Muscle of back (tissue), 11 donors: Measurements from ENCODE around the gene AGTR1. TPM values are rescaled to one million over a fixed set of nuclear protein-coding genes. Genes with fewer than 3 reads are reported as not detected.
"Not testable (repeated sequence)": the region's sequence is repeated elsewhere in the genome, so short reads cannot be mapped to it uniquely, and the experiment has no call there.

Experiments used
- DNase-seq, 3 donors: peaks; one replicate each; pipeline versions ENCODE4 v3.0.0 to v3.0.0-alpha.2; 2013
- polyA plus RNA-seq, 10 donors: library from polyadenylated mRNA; unstranded; fragments of 120-200 nt; gene quantifications; one replicate each; pipeline ENCODE4 v1.2.1, GENCODE V29; 2013; ENCODE audit not compliant: insufficient read length in 10 of 10

The AGTR1 gene
- polyA plus RNA-seq, 10 donors: 20.0 to 40.9 (median 30.8) TPM

GRCh38 chr3:148757238-148758215 is 59.8 kb downstream of the AGTR1 start:
- DNase-seq: peak in 2 of 3 donors; percentile 48 to 56

GRCh38 chr3:148758303-148758884 is 60.7 kb downstream of the AGTR1 start:
- peak; percentile 30 to 79 (median 33) for DNase-seq

GRCh38 chr3:148759430-148759829 is 61.7 kb downstream of the AGTR1 start:
- DNase-seq: peak in 1 of 3 donors; percentile 56

- peak in 1 of 3 donors; percentile 69 for DNase-seq
These were observed 65.5 kb downstream of the AGTR1 start for GRCh38 chr3:148763156-148763680.

GRCh38 chr3:148763986-148764935 is 66.6 kb downstream of the AGTR1 start:
- peak in 2 of 3 donors; percentile 55 to 81 for DNase-seq

GRCh38 chr3:148772361-148772760 is 74.7 kb downstream of the AGTR1 start:
- DNase-seq: no peak

- DNase-seq: no peak
These were observed 75.1 kb downstream of the AGTR1 start for GRCh38 chr3:148772835-148773234.

GRCh38 chr3:148773805-148774204 is 76.1 kb downstream of the AGTR1 start:
- DNase-seq: no peak

- DNase-seq: no peak
These were observed 81.2 kb downstream of the AGTR1 start for GRCh38 chr3:148778926-148779325.

GRCh38 chr3:148785026-148785425 is 87.3 kb downstream of the AGTR1 start:
- not testable (repeated sequence) for DNase-seq

- DNase-seq: not testable (repeated sequence)
These were observed 88.5 kb downstream of the AGTR1 start for GRCh38 chr3:148786159-148786558.

- DNase-seq: peak; percentile 46 to 71 (median 54)
These were observed 91.4 kb downstream of the AGTR1 start for GRCh38 chr3:148789146-148789545.

- no peak for DNase-seq
These were observed 92.2 kb downstream of the AGTR1 start for GRCh38 chr3:148789906-148790305.

GRCh38 chr3:148790370-148790769 is 92.7 kb downstream of the AGTR1 start:
- no peak for DNase-seq

GRCh38 chr3:148790851-148791735 is 93.4 kb downstream of the AGTR1 start:
- peak; percentile 93 to 97 (median 93) for DNase-seq

GRCh38 chr3:148791920-148792319 is 94.2 kb downstream of the AGTR1 start:
- peak in 1 of 3 donors; percentile 47 for DNase-seq

GRCh38 chr3:148792516-148792915 is 94.8 kb downstream of the AGTR1 start:
- DNase-seq: peak in 1 of 3 donors; percentile 62
